Measurements from ENCODE around the gene RFTN1. TPM values are rescaled to one million over a fixed set of nuclear protein-coding genes. Genes with fewer than 3 reads are reported as not detected.

RFTN1 gene
- total and polyA plus RNA-seq, 2 experiments from 2014 or later = 3.3 to 7.2 TPM

DNA sequence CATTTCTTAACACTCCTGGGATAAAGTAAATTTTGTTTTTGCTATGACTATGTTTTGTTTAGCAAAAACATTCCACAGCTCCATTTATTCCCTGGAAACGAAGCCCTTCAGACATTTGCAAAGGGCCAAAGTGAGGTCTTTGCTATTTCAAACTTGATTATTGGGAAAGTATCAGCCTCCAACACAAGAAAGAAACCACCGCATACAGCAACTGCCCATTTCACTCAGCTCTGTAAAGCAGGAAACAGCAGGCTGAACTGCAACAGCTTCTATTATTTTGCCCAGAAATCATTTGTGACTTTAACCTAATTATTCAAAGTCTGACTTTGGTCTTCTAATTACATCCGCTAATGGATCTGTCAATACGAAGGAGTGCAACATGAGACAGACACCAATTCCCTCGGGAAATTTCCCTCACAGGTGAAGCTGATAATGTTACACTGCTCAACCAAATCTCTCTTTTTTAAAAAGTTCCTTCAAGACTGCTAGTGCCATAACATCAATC lies 72.1 kb downstream of the RFTN1 start:
- TF ChIP-seq ZNF114 (CRISPR knock-in tag; IDR thresholded peaks at IDR 0.05) = no peak
- TF ChIP-seq, protein P1, sequence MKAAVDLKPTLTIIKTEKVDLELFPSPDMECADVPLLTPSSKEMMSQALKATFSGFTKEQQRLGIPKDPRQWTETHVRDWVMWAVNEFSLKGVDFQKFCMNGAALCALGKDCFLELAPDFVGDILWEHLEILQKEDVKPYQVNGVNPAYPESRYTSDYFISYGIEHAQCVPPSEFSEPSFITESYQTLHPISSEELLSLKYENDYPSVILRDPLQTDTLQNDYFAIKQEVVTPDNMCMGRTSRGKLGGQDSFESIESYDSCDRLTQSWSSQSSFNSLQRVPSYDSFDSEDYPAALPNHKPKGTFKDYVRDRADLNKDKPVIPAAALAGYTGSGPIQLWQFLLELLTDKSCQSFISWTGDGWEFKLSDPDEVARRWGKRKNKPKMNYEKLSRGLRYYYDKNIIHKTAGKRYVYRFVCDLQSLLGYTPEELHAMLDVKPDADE (IDR thresholded peaks at IDR 0.05) = no peak
- TF ChIP-seq JUNB (IDR thresholded peaks at IDR 0.05; ENCODE audit: unreplicated experiment) = no peak
- no peak for TF ChIP-seq ZNF331 (CRISPR knock-in tag; IDR thresholded peaks at IDR 0.05; ENCODE audit: low read depth)
- no peak for TF ChIP-seq NANOG (IDR thresholded peaks at IDR 0.05; ENCODE audit: borderline replicate concordance)
- no peak for TF ChIP-seq EZH2phosphoT487 (IDR thresholded peaks at IDR 0.05; ENCODE audit: unreplicated experiment)
- TF ChIP-seq, protein P2, sequence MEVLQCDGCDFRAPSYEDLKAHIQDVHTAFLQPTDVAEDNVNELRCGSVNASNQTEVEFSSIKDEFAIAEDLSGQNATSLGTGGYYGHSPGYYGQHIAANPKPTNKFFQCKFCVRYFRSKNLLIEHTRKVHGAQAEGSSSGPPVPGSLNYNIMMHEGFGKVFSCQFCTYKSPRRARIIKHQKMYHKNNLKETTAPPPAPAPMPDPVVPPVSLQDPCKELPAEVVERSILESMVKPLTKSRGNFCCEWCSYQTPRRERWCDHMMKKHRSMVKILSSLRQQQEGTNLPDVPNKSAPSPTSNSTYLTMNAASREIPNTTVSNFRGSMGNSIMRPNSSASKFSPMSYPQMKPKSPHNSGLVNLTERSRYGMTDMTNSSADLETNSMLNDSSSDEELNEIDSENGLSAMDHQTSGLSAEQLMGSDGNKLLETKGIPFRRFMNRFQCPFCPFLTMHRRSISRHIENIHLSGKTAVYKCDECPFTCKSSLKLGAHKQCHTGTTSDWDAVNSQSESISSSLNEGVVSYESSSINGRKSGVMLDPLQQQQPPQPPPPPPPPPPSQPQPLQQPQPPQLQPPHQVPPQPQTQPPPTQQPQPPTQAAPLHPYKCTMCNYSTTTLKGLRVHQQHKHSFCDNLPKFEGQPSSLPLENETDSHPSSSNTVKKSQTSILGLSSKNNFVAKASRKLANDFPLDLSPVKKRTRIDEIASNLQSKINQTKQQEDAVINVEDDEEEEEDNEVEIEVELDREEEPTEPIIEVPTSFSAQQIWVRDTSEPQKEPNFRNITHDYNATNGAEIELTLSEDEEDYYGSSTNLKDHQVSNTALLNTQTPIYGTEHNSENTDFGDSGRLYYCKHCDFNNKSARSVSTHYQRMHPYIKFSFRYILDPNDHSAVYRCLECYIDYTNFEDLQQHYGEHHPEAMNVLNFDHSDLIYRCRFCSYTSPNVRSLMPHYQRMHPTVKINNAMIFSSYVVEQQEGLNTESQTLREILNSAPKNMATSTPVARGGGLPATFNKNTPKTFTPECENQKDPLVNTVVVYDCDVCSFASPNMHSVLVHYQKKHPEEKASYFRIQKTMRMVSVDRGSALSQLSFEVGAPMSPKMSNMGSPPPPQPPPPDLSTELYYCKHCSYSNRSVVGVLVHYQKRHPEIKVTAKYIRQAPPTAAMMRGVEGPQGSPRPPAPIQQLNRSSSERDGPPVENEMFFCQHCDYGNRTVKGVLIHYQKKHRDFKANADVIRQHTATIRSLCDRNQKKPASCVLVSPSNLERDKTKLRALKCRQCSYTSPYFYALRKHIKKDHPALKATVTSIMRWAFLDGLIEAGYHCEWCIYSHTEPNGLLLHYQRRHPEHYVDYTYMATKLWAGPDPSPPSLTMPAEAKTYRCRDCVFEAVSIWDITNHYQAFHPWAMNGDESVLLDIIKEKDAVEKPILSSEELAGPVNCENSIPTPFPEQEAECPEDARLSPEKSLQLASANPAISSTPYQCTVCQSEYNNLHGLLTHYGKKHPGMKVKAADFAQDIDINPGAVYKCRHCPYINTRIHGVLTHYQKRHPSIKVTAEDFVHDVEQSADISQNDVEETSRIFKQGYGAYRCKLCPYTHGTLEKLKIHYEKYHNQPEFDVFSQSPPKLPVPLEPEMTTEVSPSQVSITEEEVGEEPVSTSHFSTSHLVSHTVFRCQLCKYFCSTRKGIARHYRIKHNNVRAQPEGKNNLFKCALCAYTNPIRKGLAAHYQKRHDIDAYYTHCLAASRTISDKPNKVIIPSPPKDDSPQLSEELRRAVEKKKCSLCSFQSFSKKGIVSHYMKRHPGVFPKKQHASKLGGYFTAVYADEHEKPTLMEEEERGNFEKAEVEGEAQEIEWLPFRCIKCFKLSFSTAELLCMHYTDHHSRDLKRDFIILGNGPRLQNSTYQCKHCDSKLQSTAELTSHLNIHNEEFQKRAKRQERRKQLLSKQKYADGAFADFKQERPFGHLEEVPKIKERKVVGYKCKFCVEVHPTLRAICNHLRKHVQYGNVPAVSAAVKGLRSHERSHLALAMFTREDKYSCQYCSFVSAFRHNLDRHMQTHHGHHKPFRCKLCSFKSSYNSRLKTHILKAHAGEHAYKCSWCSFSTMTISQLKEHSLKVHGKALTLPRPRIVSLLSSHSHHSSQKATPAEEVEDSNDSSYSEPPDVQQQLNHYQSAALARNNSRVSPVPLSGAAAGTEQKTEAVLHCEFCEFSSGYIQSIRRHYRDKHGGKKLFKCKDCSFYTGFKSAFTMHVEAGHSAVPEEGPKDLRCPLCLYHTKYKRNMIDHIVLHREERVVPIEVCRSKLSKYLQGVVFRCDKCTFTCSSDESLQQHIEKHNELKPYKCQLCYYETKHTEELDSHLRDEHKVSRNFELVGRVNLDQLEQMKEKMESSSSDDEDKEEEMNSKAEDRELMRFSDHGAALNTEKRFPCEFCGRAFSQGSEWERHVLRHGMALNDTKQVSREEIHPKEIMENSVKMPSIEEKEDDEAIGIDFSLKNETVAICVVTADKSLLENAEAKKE (CRISPR knock-in tag; IDR thresholded peaks at IDR 0.05) = no peak
- no peak for TF ChIP-seq CREB1 (CRISPR knock-in tag; IDR thresholded peaks at IDR 0.05; ENCODE audit: low read depth)
- no peak for TF ChIP-seq EZH2 (IDR thresholded peaks at IDR 0.05; ENCODE audit: low read depth, unreplicated experiment)
- TF ChIP-seq, protein P3, sequence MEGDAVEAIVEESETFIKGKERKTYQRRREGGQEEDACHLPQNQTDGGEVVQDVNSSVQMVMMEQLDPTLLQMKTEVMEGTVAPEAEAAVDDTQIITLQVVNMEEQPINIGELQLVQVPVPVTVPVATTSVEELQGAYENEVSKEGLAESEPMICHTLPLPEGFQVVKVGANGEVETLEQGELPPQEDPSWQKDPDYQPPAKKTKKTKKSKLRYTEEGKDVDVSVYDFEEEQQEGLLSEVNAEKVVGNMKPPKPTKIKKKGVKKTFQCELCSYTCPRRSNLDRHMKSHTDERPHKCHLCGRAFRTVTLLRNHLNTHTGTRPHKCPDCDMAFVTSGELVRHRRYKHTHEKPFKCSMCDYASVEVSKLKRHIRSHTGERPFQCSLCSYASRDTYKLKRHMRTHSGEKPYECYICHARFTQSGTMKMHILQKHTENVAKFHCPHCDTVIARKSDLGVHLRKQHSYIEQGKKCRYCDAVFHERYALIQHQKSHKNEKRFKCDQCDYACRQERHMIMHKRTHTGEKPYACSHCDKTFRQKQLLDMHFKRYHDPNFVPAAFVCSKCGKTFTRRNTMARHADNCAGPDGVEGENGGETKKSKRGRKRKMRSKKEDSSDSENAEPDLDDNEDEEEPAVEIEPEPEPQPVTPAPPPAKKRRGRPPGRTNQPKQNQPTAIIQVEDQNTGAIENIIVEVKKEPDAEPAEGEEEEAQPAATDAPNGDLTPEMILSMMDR (conservative IDR thresholded peaks at IDR 0.05; ENCODE audit: low read depth in 2 of 2) = no peak
- no peak for TF ChIP-seq STAT1 (IDR thresholded peaks at IDR 0.05; ENCODE audit: unreplicated experiment)
- no peak for TF ChIP-seq POLR2AphosphoS5 (IDR thresholded peaks at IDR 0.05; ENCODE audit: low read depth)
- H3K4me3 ChIP-seq = no peak overlapping the region
- no peaks in the 10 kb centered on the region for H3K79me2 ChIP-seq (replicated peaks; ENCODE audit: insufficient read depth)
- no peaks in the 10 kb centered on the region; the same call in 1 of the 2 replicates for H4K20me1 ChIP-seq (replicated peaks; ENCODE audit: insufficient read depth)
- no peak overlapping the region for H3K27ac ChIP-seq (ENCODE audit: low read depth)
- H3K9me2 ChIP-seq (ENCODE audit: insufficient read depth) = no peaks in the 10 kb centered on the region
- H3K4me2 ChIP-seq = no peak overlapping the region
- Mint-ChIP-seq H3K36me3 (ENCODE audit: low read depth) (no peaks in the 10 kb centered on the region), H3K27me3 (ENCODE audit: insufficient read depth, low read depth, poor library complexity) (peaks cover 2% of the 10 kb centered on the region), H3K4me3 (no peak overlapping the region), H3K9me3 (no peaks in the 10 kb centered on the region), H3K4me1 (peaks cover 2% of the 10 kb centered on the region; the same call in 1 of the 3 replicates), H3K27ac (no peak overlapping the region)
- H3K36me3 ChIP-seq (ENCODE audit: insufficient read depth) = no peaks in the 10 kb centered on the region
- no peaks in the 10 kb centered on the region for H3K4me1 ChIP-seq (ENCODE audit: insufficient read depth)
- no peak overlapping the region for H2AFZ ChIP-seq
- no peaks in the 10 kb centered on the region for H3F3A ChIP-seq (replicated peaks; ENCODE audit: low read depth)
- H3K27me3 ChIP-seq (ENCODE audit: insufficient read depth) = no peaks in the 10 kb centered on the region
- no peak for ATAC-seq
- no peak for DNase-seq (ENCODE audit: low spot score)

Measured in GM23338 (cell line).